PFSK-1 (cell line): ENCODE data around the gene RNF157.
A peak's percentile ranks its signal among the peaks of the same experiment; 100 is the strongest.

Experiments
- FOXP2 ChIP-seq: optimal IDR thresholded peaks from 2 replicates; pipeline ENCODE3; 2011; ENCODE audit warnings: borderline replicate concordance, control low read depth, inconsistent platforms; ENCODE audit not compliant: insufficient read depth; ENCODE audit errors: extremely low read length, extremely low read depth
- POLR2AphosphoS5 ChIP-seq: IDR thresholded peaks from 2 replicates; pipeline ENCODE4 v1.6.1; 2012; ENCODE audit warnings: low read depth, mild to moderate bottlenecking, control low read depth, low read length, moderate library complexity
- SIN3A ChIP-seq: IDR thresholded peaks from 2 replicates; pipeline ENCODE4 v1.6.1; 2012; ENCODE audit warnings: mild to moderate bottlenecking, low read length, moderate library complexity, borderline replicate concordance; ENCODE audit not compliant: insufficient read depth
- TAF1 ChIP-seq: IDR thresholded peaks from 2 replicates; pipeline ENCODE4 v1.6.1; 2012; ENCODE audit warnings: low read length, control low read depth, borderline replicate concordance; ENCODE audit not compliant: insufficient read depth
- TF ChIP-seq, protein P1 (sequence below), 2 experiments: IDR thresholded peaks; 2 replicates each; pipeline versions ENCODE4 v1.6.1 to v1.8.0; 2011 to 2012; ENCODE audit warnings: low read depth in 2 of 2, low read length in 2 of 2, control low read depth in 1 of 2, inconsistent platforms in 1 of 2, mild to moderate bottlenecking in 1 of 2, moderate library complexity in 1 of 2; ENCODE audit not compliant: insufficient read depth in 1 of 2

Gene RNF157

GRCh38 chr17:76264755-76265623 is 24.7 kb upstream of the RNF157 start, which contains the start of gene UBALD2:
TSS of gene UBALD2 (plus strand) at chr17:76265348. CDS start at chr17:76265506, 158 bp downstream.
- TF ChIP-seq FOXP2 (no peak), TAF1 (peak; percentile 78; the same call in 1 of the 2 replicates), POLR2AphosphoS5 (peak; percentile 75), SIN3A (peak; percentile 97)
- TF ChIP-seq, protein P1, sequence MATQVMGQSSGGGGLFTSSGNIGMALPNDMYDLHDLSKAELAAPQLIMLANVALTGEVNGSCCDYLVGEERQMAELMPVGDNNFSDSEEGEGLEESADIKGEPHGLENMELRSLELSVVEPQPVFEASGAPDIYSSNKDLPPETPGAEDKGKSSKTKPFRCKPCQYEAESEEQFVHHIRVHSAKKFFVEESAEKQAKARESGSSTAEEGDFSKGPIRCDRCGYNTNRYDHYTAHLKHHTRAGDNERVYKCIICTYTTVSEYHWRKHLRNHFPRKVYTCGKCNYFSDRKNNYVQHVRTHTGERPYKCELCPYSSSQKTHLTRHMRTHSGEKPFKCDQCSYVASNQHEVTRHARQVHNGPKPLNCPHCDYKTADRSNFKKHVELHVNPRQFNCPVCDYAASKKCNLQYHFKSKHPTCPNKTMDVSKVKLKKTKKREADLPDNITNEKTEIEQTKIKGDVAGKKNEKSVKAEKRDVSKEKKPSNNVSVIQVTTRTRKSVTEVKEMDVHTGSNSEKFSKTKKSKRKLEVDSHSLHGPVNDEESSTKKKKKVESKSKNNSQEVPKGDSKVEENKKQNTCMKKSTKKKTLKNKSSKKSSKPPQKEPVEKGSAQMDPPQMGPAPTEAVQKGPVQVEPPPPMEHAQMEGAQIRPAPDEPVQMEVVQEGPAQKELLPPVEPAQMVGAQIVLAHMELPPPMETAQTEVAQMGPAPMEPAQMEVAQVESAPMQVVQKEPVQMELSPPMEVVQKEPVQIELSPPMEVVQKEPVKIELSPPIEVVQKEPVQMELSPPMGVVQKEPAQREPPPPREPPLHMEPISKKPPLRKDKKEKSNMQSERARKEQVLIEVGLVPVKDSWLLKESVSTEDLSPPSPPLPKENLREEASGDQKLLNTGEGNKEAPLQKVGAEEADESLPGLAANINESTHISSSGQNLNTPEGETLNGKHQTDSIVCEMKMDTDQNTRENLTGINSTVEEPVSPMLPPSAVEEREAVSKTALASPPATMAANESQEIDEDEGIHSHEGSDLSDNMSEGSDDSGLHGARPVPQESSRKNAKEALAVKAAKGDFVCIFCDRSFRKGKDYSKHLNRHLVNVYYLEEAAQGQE (IDR thresholded peaks at IDR 0.05; ENCODE audit: insufficient read depth in 1 of 2, low read depth in 2 of 2, low read length in 2 of 2), result 0 out of 4 replicates have a peak, but pooled peaks of 1 of the 2 experiments have one; percentile 5

GRCh38 chr17:76264425-76264754 is 24.1 kb upstream of the RNF157 start:
- TF ChIP-seq, protein P1 (IDR thresholded peaks at IDR 0.05; ENCODE audit: insufficient read depth in 1 of 2, low read depth in 2 of 2, low read length in 2 of 2), result no peak
- TF ChIP-seq TAF1, result 0 out of 2 replicates have a peak, but pooled peaks have one; percentile 45
- no peak for TF ChIP-seq SIN3A

- TF ChIP-seq SIN3A (no peak), POLR2AphosphoS5 (no peak), FOXP2 (no peak), TAF1 (no peak)
- TF ChIP-seq, protein P1 (IDR thresholded peaks at IDR 0.05; ENCODE audit: insufficient read depth in 1 of 2, low read depth in 2 of 2, low read length in 2 of 2), result no peak
Observed at GRCh38 chr17:76263896-76264295, 23.6 kb upstream of the RNF157 start.

DNA sequence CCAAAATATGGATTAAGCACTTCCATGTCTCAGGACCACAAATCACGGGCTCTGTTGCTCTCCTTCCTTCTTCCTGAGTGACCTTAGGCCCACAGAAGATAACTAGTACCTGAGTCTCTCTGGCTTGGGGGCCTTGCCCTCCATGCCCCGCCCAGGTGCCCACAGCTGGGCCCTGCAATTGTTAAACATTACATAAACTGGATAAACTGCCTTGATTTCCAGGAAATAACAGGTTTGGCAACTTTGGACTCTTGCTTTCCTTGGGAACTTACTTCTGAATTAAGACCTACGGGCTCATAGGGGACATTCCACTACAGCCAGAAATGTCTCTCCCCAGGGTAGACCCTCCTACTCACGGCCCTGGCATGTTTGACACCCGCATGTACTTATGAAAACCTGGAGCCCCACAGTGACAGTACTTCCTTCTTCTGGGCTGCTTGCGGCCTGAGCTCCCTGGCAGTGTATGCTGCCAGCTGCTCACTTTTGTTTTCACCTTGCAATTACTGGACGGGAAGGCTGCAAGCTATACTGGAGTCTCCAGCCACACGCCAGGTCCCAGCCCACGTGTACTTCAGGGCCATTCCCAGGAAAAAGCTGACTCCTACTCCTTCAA is 22.5 kb upstream of the RNF157 start:
- TF ChIP-seq, protein P1 (IDR thresholded peaks at IDR 0.05; ENCODE audit: insufficient read depth in 1 of 2, low read depth in 2 of 2, low read length in 2 of 2), result no peak
- peak; percentile 53 for TF ChIP-seq POLR2AphosphoS5
